Left hindlimb (tissue), 1 donor: ENCODE measurements around the gene PTPN4.

ENCODE experiments used
- DNase-seq: peaks from one replicate; pipeline ENCODE4 v3.0.0-alpha.2; 2018

PTPN4 gene

GRCh38 chr2:119864318-119864717, 104.6 kb downstream of the PTPN4 start:
- no peak for DNase-seq

- DNase-seq, result no peak
Observed at GRCh38 chr2:119871725-119872124, 112.0 kb downstream of the PTPN4 start.

DNA sequence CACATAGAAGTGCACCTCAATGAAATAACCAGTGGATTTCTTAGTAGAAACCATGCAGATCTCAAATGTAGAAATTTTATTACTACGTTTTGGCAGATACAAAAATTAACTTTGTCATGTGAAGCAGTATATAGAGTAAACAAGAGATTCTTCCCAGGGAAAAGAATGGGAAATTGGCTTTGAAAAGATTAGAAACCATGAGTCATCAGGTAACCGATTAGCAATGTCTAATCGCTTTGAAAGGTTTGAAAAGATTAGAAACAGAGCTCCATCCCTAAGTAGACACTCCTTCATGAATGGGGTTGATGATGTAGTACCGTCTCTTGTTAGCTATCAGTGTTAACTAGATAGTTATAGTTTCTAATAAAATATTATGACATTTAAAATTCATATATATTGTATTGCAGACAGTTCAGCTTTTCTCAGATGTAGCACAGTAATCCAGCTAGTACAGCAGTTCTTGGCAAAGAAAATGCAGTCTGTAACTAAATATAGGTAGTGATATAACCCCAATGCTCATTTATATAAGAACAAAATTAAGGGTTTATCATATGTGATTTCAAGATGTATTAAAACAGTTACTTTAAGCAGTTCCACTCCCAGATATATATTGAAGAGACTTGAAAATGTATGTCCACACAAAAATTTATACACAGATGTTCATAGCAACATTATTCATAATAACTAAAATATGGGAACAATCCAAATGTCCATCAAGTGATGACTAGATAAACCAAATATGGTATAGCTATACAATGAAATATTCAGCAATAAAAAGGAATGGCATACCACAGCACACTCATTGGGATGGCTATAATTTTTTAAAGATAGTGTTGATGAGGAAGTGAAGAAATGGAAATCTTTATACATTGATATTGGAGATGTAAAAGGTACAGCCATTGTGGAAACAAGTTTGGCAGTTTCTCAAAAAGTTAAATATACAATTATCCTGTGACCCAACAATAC, 113.9 kb downstream of the PTPN4 start:
- DNase-seq, result no peak

- DNase-seq, result no peak
Observed at GRCh38 chr2:119879502-119879901, 119.8 kb downstream of the PTPN4 start.

DNA sequence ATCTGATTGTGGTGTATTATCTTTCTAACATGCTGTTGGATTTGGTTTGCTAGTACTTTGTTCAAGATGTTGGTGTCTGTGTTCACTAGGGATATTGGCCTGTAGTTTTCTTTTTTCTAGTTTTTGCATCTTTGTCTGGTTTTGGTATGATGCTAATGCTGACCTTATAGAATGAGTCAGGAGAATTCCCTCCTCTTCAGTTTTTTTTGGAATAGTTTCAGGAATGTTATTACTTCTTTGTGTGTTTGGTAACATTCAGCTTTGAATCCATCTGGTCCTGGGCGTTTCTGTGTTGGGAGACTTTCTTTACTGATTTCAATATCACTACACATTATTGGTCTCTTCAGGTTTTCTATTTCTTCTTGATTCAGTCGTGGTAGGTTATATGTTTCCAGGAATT, 129.0 kb downstream of the PTPN4 start:
- DNase-seq, result no peak

DNA sequence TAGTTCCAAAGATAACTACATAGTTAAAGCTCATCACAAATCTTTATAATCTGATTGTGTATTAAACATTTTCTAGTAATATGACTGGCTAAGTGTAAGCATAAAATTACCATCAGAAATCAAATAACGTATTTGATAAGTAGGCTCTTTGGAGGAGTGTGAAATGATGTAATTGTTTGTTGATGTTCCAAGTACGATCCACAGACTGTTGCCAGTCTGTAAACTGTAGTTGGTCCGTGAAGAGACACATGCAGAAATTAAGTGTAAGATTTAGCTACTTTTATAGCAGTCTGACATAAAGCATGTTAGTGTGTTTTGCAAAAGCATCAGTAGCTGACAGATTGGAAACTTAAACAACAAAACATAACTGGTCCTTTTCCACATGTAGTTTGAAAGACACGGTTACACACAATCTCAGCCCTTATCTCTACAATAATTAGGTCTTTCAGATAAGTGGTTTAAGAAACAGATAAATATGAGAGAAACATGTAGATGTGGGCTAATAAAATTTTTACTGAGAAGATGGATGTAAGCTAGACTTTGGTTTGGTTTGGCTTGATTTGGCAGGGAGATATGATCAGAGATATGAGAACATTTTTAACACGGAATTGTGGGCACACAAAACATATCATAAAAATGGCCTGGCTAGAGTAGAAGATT, 138.1 kb downstream of the PTPN4 start:
- no peak for DNase-seq

DNA sequence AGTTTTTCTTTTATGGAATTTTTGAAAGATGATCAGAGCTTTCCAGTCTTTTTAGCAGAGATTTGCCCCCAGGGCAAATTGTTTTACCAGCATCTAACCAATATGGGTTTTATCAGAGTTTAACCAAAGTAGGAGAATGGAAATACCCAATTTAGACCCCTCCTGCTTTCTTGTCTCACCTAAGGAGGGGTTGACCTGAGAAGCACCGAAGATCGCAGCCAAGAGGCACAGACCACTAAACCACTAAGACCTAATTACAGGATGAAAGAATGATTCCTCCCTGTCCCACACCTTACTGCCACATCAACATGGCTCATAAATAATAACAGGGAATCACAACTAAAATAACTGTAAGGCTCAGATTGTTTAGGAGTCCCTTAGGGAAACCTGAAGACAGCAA, 141.3 kb downstream of the PTPN4 start:
- DNase-seq, result no peak

DNA sequence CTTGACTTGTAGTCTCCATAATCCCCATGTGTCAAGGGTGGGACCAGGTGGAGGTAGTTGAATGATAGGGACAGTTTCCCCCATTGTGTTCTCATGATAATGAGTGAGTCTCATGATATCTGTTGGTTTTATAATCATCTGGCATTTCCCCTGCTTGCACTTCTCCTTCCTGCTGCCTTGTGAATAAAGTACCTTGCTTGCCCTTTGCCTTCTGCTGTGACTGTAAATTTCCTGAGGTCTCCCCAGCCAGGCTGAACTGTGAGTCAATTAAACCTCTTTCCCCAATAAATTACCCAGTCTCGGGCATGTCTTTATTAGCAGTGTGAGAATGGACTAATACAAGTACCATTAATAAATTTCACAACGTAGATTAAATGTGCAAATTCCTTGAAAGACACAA, 150.8 kb downstream of the PTPN4 start:
- DNase-seq, result no peak

DNA sequence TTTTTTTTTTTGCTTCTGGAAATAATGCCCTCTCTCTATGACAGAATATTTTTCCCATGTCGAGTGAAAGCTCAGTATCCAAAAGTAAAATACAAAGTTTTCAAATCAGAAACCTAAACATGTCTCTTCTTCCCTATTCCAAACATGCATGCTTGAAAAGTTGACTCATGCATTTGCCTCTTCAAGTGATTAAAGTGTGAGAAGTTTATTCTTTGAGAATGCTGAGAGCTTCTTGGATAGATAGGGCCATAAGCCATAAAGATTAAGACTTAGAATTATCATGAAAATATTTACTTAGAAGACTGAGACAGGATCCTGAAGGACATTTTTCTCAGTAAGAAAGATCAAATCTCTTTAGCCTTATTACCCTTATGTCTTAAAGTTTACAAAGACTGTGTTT, 154.5 kb downstream of the PTPN4 start:
- DNase-seq, result no peak

- no peak for DNase-seq
Observed at GRCh38 chr2:119921825-119922224, 162.1 kb downstream of the PTPN4 start.

- no peak for DNase-seq
Observed at GRCh38 chr2:119922699-119923098, 163.0 kb downstream of the PTPN4 start.

- no peak for DNase-seq
Observed at GRCh38 chr2:119929537-119929936, 169.8 kb downstream of the PTPN4 start.

GRCh38 chr2:119932809-119933208, 173.1 kb downstream of the PTPN4 start:
- no peak for DNase-seq

DNA sequence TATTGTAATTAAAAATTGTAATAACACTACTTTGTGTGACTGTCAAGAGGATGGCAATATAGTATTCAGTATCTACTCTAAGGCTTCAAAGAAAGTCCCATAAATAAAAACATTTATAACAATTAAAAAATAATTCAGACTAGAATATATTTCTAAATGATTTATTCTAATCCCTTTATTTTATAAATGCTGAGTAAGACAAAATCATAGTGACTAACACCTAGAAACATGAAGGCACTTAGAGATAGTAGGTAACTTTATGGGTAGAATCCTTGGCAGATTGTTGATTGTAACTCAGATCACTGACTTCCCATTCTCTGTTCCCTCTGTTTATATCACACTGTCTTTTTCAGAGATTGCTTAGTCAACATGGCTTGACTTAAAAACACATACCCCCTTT, 174.6 kb downstream of the PTPN4 start:
- DNase-seq, result no peak

- no peak for DNase-seq
Observed at GRCh38 chr2:119937680-119938079, 178.0 kb downstream of the PTPN4 start.

DNA sequence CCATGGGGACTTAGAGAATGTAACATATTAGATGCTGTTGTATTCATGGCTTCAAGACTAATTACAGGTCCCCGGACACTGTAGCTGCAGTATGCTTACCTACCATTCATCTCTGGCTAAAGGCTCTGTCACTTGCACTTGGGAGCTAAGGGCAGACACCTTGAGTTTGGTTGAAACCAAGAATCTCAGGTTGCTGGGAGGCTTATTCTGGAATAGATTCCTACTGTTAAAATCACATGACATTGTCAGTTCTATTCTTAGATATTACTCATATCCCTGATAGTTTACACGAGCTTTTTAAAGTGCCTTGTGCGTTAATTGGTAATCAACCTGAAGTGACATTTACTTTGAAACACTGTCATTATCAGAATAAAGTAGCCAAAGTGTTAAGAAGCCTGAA, 180.2 kb downstream of the PTPN4 start:
- DNase-seq, result no peak

DNA sequence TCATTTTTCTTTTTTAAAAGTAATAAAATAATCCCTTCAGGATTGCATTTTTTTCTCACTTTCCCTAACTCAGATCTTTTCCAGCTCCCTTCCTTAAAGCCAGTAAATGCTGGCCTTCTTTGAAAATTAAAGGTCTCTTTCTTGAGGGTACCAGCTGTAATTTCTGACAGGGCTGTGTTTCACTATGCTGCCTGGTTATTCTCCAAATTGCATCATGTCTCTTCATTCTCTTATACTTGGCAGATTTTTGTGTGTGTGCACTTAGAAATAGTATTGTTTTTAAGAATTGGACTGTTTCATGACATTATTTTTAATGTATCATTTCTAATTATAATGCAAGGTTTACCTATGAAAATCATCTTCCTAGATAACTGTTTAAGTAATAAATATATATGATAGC, 181.1 kb downstream of the PTPN4 start:
- DNase-seq, result no peak

DNA sequence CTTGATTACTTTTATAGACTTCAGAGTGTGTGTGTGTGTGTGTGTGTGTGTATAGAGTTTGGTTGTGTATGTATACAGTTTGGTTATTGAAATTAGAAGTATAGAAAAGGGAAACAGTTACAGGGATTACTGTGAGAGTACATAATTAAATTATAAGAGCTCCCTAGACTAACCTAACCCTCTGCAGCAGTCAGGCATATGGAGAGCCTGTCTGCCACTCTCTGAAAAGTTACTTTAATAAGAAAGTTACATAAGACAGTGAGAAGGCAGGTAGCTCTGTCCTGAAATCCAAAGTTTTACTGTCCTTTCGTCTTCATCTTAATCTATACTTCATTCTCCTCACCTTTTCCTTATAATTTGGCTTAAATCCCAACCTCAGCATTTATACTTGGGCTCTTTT, 181.7 kb downstream of the PTPN4 start:
- no peak for DNase-seq

- DNase-seq, result no peak
Observed at GRCh38 chr2:119941981-119942513, 182.3 kb downstream of the PTPN4 start.

DNA sequence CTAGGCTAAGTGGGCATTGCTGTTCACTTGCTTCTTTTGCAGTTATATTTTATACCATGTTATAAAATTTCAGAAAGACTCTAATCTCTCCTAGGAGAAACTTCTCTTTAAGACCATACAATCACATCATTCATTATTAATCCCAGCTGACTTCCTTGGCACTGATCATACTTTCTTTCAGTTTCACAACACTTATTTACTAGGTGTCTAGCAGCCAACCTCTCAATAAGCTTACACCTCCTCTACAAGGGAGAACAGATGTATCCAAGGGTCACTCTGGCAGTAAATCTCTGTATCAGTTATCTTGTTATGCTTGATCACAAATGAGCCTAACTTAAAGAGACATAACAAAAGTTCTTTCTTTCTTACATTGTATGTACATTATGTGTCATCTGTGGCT, 183.3 kb downstream of the PTPN4 start:
- DNase-seq, result no peak

DNA sequence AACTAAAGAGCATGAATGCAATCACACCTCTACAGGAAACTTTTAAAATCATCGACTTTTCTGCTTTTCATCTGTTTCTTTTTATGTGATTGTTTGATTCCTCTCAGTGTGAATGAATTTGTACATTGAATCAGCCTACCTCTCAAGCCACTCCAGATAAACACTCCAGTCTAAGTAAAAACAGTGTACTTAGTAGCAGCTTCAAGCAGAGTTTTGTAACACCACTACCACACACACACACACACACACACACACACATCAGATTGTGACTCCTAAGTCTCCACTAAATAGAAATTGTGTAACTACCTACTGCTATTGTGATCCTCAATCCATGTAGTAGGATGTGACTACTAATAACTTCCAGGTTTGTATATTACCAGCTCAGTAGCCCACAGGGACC, 187.8 kb downstream of the PTPN4 start:
- no peak for DNase-seq

DNA sequence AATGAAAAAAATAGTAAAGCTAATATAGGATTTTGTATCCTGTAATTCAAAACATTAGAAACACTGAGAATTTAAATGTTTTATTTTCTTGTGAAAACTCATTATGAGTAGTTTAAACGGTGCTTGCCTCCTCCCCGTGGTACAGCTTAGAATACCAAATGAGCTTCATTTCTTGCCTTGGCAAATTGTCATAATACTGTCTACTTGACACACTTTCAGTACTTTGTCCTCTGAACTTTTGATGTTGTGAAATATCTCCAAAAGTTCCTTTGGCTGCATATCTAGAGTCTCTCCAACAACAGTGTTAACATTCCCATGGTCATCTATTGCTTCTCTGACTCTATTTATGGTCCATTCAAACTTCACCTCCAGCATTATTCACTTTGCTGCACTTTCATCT, 191.2 kb downstream of the PTPN4 start:
- DNase-seq, result no peak

GRCh38 chr2:119958670-119959268, 199.0 kb downstream of the PTPN4 start:
- DNase-seq, result no peak

DNA sequence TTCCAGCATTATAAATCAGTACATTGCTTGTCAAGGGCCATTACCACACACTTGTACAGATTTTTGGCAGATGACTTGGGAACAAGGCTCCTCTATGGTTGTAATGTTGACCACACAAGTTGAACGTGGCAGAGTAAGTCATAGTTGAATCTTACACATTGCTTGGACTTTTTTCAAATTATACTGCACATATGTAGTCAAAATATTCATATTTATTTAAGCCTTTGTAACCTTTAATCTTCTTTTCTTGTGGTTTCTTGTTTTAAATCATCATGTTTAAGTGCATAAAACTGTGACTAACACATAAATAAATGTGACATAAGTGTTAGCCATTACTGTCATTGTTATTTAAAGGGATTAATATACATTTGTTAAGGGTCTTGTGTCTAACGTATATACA, 201.1 kb downstream of the PTPN4 start:
- no peak for DNase-seq
